ENCODE measurements around the gene BCL11A.

The BCL11A gene

DNA sequence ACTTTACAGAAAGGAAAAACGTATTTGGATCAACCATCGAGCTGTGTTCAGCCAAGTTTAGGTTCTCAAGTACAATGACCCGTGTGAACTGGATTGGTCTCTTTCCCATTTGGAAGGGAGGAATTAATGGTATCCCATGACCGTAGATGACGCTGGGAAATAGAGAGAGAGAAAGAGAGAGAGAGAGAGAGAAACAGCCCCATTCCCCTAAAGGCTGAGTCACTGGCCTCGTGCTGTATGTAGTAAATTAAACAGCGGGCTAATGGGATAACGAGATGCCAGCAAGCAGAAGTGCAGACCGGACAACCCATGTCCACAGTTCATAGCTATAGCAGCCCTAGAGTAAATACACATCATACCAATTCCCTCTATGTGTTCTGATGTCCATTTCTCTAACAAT, 99.6 kb downstream of the BCL11A start:
- no peak for DNase-seq

DNA sequence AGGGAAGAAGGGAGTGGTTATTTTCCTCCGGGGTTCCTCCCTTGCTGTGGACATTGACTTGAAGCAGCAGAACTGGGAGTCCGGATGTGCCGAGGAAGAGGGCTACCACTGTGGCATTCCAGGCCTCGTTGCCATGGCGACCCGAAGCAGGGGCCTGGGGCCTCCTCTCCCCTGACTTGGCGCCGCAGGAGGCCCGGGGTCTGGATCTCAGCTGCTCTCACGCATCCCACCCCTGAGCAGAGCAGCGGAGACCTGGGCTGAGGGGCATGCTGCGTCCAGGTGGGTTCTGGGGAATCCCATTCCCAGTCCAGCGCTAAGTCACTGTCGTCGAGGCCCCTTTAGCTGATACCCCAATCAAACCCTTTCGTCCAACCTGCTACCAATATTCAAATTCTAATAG, 100.2 kb downstream of the BCL11A start:
- no peak for DNase-seq

DNA sequence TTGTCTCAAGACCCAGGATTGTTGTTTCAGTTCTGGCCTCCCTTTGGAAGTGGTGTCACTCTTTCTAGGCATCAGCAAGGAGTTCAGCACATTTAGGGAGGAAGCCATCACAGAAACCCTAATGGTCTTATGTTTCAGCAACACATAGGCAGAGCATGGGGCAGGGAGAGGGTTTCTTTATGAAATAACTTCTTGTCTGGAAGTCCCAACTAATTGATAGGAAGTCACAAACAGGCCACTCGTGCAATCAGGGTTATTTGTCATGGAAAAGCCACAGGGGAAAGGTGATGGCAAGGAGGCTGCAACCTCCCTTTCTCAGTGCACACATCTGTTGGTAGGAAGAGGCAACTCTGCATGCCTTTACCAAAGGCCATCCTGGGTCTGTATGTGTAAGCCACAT, 103.0 kb downstream of the BCL11A start:
- no peak for DNase-seq

DNA sequence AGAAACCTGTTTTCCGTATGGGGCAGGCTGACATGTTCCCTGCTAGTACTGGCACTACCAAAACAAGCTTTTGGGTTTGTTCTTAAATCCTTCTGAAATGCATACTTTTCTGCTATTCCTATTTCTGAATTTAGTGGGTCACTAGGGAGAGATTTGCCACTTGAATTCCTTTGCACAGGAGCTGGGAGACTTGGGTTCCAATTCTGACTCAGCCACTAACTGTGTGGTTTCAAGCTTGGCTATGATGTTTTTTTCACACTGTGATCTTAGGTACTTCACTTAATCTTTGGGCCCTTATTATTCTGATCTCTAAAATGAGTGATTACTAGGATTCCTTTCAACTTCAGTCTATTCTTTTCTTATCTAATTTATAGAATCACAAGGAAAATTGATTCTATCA, 105.5 kb downstream of the BCL11A start:
- no peak for DNase-seq

DNA sequence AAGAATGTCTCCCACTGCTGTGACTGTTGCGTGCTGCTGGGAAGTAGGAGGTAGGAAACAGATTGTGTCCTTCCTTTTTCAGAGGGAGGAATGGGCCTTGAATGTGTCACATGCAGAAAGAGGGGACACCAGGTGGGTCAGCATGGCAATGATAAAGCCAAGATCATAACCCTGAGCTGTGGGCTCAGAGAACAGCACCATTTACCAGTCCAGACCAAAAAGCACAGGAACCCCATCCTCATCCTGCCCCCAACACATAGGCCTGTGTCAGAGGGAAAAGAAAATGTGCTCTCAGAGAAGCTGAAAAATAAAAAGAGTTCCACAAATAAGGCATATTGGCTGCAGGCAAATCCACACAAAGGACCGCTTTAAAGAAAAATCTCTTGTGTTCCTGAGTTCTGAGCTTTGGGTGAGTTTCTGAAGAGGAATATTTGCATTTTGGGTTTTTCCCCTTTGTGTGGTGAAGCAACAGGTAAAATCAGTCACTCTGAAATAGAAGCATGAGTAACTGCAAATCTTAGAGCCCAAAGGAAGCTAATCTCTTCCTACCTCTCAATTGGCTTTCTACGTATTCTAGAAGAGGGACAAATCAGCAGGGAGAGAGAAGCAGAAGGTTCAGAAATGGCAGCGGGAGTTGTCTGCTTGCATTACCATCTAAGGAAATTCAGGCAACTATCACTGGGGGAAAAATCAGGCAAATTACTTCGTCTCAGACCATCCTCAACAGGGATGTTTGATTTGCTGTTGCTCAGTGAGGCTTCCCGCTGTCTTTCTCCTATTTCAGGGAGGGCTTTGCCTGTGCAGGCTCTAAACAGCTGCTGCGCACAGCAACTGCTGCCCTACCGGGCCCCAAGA, 106.8 kb downstream of the BCL11A start:
- DNase-seq, result no peak

DNA sequence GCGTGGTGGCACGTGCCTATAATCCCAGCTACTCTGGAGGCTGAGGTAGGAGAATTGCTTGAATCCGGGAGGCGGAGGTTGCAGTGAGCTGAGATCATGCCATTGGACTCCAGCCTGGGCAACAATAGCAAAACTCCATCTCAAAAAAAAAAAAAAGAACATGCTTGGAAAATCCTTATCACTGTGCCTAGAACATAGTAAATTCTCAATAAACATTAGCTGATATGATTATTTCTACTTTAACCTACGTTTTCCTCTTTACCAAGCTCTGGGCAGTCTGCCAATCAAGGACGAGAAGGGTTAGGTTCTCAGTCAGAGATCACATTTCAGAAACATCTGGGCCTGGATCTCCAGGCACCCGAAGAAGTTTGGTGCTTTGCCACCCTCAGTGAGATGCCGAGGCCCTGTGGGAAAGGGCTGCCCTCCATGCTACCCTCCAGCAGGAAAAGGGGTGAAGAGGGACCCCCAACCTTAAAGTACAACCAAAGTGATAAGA, 107.7 kb downstream of the BCL11A start:
- DNase-seq, result no peak

DNA sequence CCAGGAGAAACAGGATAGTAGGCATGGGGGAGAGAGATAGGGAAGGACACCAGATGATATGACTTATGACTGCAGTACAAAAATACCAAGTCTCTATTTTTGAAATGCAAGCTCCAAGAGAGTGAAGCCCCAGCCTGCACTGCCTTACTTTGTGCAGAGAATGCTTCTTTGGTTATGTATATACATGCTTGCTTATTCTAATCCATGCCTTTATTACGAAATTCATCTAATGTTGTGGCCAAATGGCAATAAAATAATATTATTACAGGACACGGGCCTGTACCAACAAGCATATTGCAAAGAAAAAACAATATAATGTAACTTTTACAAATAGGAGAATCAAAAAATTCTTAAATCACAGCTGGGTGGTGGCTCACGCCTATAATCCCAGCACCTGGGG, 110.8 kb downstream of the BCL11A start:
- no peak for DNase-seq

DNA sequence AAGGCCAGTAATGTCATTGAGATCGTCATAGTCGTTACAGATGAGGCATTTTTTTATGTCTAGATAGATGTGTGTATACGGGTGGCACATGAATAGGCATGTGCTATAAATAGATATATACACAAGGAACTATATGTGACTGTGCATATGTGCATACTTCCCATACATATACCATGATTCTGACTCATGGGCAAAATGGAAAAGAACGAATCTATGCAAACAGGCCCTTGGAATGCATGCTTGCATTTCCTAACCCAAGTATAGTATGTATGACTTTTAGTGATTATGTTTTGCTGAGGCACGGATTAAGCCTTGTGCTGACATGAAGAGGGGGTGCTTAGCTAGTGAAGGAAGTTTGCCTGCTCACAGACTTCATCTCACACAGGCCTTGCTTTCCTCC, 111.7 kb downstream of the BCL11A start:
- no peak for DNase-seq

DNA sequence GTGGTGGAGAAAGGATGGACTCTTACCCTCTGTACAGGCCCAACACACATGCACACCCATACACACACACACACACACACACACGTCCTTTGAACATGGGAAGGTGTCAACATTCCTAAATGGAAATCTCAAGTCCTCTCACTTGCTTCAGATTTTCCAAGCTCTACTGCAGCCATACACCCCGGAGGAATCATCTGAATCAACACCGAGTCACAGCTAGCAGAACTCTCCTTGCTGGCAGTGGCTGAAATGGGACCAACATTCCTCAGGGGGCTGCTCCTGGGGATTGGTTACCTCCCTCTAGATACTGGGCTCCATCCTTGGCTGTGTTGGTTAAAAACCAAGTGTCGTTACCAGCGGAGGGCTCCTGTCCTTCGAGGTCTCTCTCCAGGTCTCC, 112.7 kb downstream of the BCL11A start:
- no peak for DNase-seq

DNA sequence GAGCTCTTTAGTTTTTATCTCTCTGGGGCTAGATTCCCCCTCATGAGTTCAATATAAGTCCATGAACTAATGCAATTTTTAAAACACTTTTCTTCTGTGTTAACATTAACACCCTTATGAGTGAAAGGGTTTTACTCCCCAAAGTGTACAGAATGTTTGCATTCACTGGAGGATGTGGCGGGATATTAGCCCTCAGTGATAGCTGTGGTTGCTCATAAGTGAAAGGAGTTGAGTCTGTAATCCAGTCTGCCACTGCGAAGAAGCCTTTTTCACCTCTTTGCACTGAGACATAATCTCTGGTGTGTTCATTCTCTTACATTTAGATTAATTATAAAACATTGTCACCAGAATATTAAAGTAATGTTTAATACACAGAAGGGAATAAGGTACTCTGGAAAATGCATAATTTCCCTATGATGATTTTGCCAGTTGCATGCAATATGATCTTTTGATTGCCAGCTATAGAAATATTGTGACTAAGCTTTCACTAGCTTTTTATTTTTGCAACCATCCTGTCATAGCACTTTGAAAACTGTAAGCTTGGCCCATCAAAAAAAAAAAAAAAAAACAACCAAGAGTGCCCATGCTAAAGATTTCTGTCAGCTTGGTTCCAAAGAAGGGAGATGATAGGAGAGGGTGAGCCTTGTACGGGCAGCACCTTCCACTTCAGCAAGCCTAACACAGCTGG, 113.2 kb downstream of the BCL11A start:
- no peak for DNase-seq

DNA sequence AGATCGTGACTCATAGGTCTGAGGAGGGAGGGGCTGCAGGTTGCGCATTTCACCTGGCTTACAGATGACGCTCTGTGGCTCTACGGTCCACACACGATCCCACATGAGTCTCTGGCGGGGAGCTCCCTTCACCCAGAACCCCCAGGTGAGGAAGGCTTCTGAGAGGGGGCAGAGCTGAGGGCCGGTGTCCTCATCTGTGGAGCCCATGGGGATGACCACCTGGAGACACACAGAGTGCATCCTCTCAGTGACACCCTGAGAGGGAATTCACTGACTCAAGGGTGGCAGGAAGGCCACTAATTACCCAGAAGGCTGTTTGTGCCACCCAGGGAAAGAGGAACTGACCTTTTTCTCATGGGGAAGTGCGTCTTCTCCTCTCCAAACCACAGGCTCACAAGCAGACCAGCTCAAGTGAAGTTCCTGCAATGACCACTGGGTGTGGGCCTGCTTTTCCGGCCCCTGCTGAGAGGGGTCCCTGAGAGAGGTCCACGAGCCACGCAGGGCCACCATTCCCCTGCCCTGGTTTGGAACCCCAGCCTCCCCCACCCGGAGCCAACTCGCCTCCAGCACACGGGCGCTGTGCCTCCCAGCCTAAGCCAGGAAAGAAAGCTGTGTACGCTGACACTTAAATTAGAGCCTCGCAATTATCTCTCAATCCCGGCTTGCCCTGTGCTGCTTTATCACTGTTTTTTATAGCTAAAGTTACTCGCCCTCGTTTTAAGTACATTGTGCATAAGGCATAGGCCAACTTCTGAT, 114.1 kb downstream of the BCL11A start:
- no peak for DNase-seq

DNA sequence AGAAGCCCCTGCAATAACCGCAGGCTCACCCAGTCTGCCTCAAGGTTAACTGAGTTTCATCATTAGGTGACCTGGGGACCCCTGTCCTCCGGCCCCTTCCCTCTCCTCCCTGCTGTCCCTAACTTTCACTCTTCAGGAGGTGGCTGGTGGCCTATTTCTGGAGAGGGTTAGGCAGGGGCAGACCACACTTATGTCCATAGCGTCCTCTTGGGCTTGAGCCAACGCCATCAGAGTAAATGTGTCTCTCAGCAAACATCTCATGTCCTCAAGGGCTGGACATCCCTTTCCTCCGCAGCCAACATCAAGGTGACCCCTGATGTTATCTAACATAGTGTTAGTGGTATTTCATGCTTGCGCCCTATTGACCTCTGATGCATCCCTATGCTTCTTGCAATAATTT, 114.8 kb downstream of the BCL11A start:
- DNase-seq, result no peak

DNA sequence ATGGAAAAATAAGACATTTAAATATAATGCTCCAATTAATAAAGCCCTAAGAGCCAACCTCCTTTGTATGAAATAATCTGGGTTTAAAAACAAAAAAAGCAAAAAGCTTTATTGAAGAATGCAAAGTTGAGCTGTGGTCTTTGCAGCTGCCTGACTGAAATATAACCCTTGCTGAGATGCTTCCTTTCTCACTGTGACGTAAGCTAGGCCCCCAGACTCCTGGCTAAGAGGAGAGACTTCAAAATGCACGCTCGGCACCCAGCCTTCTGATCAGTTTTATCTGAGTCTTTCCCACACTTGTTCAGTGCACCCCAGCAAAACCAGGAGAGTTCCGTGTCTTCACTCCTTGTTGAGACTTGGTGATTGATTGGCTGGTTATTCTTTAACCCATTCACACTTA, 115.3 kb downstream of the BCL11A start:
- no peak for DNase-seq

DNA sequence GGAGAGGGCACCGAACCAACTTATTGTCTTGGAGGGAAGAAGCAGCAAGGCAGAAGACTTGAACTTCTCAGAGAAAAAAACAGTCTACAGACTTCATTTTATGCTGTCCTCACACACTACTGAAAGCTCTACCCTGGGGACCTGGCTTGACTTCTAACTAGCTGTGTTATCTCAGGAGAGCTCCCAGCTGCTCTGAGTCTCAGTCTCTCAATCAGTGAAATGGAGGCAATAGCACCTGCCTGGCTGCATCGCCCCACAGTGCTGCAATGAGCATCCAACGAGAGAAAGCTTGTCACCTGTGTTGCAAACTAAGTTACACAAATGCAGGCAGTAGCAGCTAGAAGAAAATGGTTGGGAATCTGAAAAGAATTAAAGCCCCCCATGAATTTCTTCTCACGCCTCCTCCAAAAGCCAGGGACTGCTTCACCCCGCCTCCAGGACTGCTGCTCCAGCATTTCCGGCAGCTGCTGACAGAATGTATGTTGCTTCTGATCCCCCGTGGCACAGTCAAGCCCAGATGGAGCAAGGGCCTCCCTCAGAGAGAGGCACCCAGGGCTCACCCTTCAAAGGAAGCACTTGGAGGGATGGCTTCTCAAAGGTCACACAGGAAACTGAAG, 116.3 kb downstream of the BCL11A start:
- no peak for DNase-seq

DNA sequence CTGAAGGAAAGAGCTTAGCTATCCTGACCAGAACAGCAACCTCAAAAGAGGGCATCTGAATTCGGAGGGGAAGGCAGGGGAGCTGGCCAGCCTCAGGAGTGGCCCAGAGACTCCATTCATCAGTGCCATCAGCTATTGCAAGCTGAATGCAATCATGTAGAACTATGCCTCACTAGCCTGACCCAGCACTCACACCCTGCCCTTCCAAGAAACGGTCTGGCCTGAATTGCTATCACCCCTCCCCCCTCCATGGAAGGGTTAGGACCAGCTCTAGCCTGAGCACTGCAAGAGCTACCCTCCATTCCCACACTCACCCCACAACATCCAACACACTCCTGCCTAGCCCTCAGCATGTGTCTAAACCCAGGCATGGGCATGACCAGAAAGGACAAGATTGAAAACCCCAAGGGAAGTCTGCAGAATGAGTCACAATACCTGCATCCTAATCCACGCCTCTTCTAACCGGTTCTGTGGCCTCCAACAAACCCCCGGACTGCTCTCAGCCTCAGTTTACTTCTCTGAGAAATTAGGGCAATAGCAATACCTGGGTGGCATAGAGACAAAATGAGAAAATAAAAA, 120.3 kb downstream of the BCL11A start:
- no peak for DNase-seq

DNA sequence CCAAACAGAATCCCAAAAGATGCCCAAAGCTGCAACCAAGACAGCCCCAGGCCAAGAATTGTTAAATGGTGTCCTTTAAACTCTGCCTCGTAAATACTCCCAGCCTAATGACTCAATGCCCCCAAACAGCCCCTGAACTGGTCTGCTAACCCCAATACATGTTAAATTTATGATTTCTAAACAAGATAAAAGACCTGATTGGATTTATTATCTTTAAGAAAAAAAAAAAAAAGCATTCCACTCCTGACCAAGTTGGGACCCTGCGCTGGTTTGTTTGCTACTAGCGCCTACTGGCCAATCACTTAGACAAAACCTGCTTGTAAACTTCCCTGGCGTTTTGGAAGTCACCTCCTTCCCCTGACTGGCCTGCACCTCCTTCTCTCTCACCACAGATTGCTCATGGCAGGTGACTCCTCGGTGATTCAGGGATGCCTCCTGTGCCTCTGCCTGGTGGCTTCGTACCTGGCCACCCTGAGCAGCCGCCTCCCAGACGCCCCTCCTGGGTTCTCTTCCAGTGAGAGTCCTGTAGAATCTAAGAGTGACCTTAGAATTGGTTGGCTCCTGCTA, 121.3 kb downstream of the BCL11A start:
- DNase-seq, result no peak

DNA sequence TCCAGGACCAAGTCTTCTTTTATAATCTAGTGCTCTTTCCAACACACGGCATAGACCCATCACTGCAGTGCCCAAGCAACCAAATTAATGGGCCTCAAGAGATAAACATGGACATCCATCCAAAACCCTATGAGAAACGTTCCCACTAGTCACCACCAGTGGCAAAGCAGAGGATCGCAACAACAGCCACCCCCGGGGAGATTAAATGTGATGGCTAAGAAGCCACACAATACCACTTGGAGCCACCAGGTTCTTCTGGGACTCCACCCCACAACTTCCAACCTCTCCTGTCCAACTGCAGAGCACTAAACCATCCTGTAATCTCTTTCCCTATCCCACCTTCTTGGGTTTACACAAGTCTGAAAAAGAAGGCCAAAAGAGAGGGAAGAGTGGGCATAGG, 123.8 kb downstream of the BCL11A start:
- DNase-seq, result no peak

DNA sequence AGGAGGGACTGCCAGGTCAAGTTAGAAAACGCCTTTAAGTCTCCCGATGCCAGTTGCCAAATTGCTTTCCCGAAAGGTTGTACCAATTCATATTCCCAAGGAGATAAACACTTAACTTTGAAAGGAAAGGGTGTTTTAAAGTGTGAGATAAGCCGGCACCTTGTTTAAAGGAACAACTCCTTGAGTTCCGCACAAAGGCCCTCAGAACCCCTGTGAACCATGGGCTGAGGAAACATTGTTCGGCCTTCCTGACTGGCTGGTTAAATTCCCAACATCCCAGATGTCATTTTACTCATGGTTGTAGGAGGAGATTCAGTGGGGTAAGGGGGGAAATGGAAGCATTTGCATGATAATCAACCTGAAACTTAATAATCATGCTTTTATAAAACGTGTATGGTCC, 126.6 kb downstream of the BCL11A start:
- no peak for DNase-seq

DNA sequence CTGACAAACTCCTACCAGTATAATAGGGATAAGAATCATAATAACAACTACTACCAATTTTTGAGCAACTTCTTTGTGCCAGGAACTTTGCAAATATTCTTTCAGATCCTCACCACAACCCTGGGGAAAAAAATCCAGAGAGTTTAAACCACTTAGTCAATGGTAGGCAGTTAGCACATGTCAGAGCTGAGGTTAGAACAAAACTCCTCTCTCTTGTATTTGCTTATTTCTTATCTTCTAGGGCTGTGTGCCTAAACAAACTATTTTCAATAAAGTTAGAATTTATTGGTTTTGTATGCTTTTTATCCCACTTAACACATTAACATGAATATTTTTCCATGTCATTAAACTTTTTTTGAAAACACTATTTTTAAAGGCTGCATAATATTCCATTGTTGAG, 127.1 kb downstream of the BCL11A start:
- no peak for DNase-seq

DNA sequence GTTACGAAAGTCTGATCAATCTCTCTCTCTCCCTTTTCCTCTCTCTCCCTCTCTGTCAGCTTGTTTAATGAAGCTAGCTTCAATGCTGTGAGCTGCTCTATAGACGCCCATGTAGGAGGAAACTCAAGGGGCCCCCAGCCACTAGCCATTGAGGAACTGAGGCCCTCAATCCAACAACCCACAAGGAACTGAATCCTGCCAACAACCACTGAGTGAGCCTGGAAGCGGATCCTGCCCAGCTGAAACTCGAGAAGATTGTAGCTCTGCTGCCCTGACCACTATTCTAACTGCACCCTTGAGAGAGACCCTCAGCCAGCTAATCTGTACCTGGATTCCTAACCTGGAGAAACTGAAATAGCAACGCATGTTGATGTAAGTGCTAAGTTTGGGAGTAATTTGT, 129.2 kb downstream of the BCL11A start:
- no peak for DNase-seq

DNA sequence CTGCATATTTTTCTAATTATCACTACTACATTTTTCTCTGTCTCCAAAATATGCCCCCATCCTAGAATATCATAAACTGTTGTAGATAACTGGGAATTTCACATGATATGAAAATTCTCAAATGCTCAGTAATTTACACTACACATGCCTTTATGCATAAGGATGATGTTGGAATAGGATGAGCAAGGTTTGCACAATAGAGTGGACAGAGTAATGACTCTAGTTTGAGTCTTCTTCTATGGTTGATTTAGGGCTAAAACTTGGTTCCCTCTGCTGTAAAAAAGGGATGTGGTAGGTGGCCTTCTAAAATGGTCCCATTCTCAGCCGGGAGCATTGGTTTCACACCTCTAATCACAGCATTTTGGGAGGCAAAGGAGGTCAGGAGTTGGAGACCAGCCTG, 129.9 kb downstream of the BCL11A start:
- no peak for DNase-seq

DNA sequence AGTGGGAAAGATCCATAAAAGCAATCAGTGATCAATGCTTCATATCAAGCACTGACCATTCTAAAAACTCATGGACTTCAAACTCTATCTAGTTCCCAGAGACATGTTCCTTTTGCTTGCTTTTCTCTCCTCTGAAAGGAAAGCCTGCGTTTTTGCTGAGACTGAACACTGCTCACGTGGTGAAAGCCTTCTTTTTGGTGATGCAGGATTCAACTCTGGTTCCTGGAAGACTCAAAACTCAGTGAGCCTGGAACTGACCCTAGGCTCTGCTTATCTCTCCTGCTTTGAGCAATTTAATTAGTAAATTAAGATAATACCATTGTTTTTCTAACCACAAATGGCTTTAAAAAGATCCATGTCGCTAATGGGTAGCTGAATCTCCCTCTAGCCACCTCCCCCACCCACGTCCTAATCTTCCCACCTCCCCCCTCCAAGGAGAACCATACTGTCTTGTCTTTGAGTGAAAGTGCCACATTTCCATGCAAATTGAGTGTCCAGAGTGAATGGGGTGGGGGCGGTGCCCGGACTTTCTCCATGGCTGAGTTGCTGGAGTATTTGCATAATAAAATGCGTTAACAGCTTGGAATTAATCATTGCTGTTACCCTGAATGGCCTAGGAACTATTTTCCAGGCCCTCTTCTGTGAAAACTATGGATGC, 130.5 kb downstream of the BCL11A start:
- no peak for DNase-seq

Measured in effector CD4-positive, alpha-beta T cell (primary cell).